ENCODE data around the gene IGSF9B.

GRCh38 chr11:134001088-134001487, 44.3 kb upstream of the IGSF9B start:
- no peak for TF ChIP-seq ZNF445 (CRISPR knock-in tag; IDR thresholded peaks at IDR 0.05; ENCODE audit: low read depth)
- no peak for TF ChIP-seq ERF (CRISPR knock-in tag; IDR thresholded peaks at IDR 0.05)
- no peak for TF ChIP-seq SMARCA4 (IDR thresholded peaks at IDR 0.05)
- TF ChIP-seq AFF4 (CRISPR knock-in tag; IDR thresholded peaks at IDR 0.05): no peak
- no peak for TF ChIP-seq ZBTB7A (IDR thresholded peaks at IDR 0.05; ENCODE audit: borderline replicate concordance, control insufficient read depth, low read depth, low read length)
- no peak for TF ChIP-seq ATF3 (IDR thresholded peaks at IDR 0.05)
- TF ChIP-seq ATF3 (CRISPR knock-in tag; conservative IDR thresholded peaks at IDR 0.05): no peak
